Glomerular visceral epithelial cell (primary cell): ENCODE data around the gene BAZ1B.
A peak's percentile ranks its signal among the peaks of the same experiment; 100 is the strongest.
"Not testable (repeated sequence)": the region's sequence is repeated elsewhere in the genome, so short reads cannot be mapped to it uniquely, and the experiment has no call there.

Source experiments
- DNase-seq: peaks from one replicate; pipeline ENCODE4 v3.0.0-alpha.2; 2016; ENCODE audit errors: extremely low spot score

Gene BAZ1B

GRCh38 chr7:73538510-73538909 is 16.4 kb upstream of the BAZ1B start:
- DNase-seq = not testable (repeated sequence)

- DNase-seq = no peak
These were observed 15.0 kb upstream of the BAZ1B start for GRCh38 chr7:73537051-73537450.

- DNase-seq = no peak
These were observed 14.4 kb upstream of the BAZ1B start for GRCh38 chr7:73536479-73536878.

- DNase-seq = not testable (repeated sequence)
These were observed 13.8 kb upstream of the BAZ1B start for GRCh38 chr7:73535918-73536317.

GRCh38 chr7:73533742-73534141 is 11.6 kb upstream of the BAZ1B start:
- no peak for DNase-seq

GRCh38 chr7:73532224-73532623 is 10.1 kb upstream of the BAZ1B start:
- DNase-seq = no peak

- DNase-seq = no peak
These were observed 8.7 kb upstream of the BAZ1B start for GRCh38 chr7:73530800-73531199.

- no peak for DNase-seq
These were observed 5.1 kb upstream of the BAZ1B start for GRCh38 chr7:73526896-73527821.

- DNase-seq = not testable (repeated sequence)
These were observed 4.0 kb upstream of the BAZ1B start for GRCh38 chr7:73526158-73526494.

GRCh38 chr7:73521636-73522104 is 423 bp downstream of the BAZ1B start:
- no peak for DNase-seq

GRCh38 chr7:73520673-73521635 is 1.1 kb downstream of the BAZ1B start:
- no peak for DNase-seq

- no peak for DNase-seq
These were observed 2.0 kb downstream of the BAZ1B start for GRCh38 chr7:73519867-73520672.

GRCh38 chr7:73518470-73518869 is 3.6 kb downstream of the BAZ1B start:
- DNase-seq = no peak

- DNase-seq = no peak
These were observed 4.7 kb downstream of the BAZ1B start for GRCh38 chr7:73517241-73517995.

GRCh38 chr7:73515178-73515577 is 6.9 kb downstream of the BAZ1B start:
- no peak for DNase-seq

GRCh38 chr7:73512018-73512780 is 9.9 kb downstream of the BAZ1B start:
- peak; percentile 68 for DNase-seq

- peak; percentile 88 for DNase-seq
These were observed 12.6 kb downstream of the BAZ1B start for GRCh38 chr7:73509463-73509862.

- DNase-seq = no peak
These were observed 14.5 kb downstream of the BAZ1B start for GRCh38 chr7:73507556-73507955.

- DNase-seq = no peak
These were observed 17.2 kb downstream of the BAZ1B start for GRCh38 chr7:73504920-73505319.

GRCh38 chr7:73504017-73504416 is 18.1 kb downstream of the BAZ1B start:
- no peak for DNase-seq
